Progenitor cell of endocrine pancreas (in vitro differentiated cells): ENCODE results near the gene ARHGAP10. TPM values are rescaled to one million over a fixed set of nuclear protein-coding genes. Genes with fewer than 3 reads are reported as not detected.
A peak's percentile ranks its signal among the peaks of the same experiment; 100 is the strongest.

Experiments
- DNase-seq: peaks from one replicate; pipeline ENCODE4 v3.0.0; 2021; ENCODE audit warnings: low spot score; ENCODE audit not compliant: unreplicated experiment
- H3K27ac Mint-ChIP-seq: 2 replicates; pipeline ENCODE4 v1.8.0; 2021; ENCODE audit warnings: mild to moderate bottlenecking, moderate library complexity, mixed read lengths
- H3K27me3 Mint-ChIP-seq: 2 replicates; pipeline ENCODE4 v1.8.0; 2021; ENCODE audit warnings: mixed read lengths
- H3K36me3 Mint-ChIP-seq: 2 replicates; pipeline ENCODE4 v1.8.0; 2022; ENCODE audit warnings: mixed read lengths; ENCODE audit not compliant: insufficient read depth
- H3K4me1 Mint-ChIP-seq: 2 replicates; pipeline ENCODE4 v1.8.0; 2021; ENCODE audit warnings: low read depth, mixed read lengths
- H3K4me3 Mint-ChIP-seq: 2 replicates; pipeline ENCODE4 v1.8.0; 2021; ENCODE audit warnings: low read depth, mild to moderate bottlenecking, moderate library complexity, mixed read lengths
- H3K9me3 Mint-ChIP-seq: 2 replicates; pipeline ENCODE4 v1.8.0; 2021; ENCODE audit warnings: low read depth, mixed read lengths
- CTCF ChIP-seq: fragments of 200-600 bp; sonication (generic); IDR thresholded peaks from one replicate; pipeline ENCODE4 v1.5.0; 2021; ENCODE audit warnings: antibody characterized with exemption, mild to moderate bottlenecking; ENCODE audit not compliant: unreplicated experiment
- total RNA-seq: library from RNA; stranded (reverse); gene quantifications from 2 replicates; pipeline ENCODE4 v1.2.1, GENCODE V29; 2021

Gene ARHGAP10
- total RNA-seq, 1 donor from 2014 or later: 11.0 TPM

GRCh38 chr4:147769386-147769785 is 37.5 kb downstream of the ARHGAP10 start:
- DNase-seq: no peak
- no peaks in the 10 kb centered on the region for H3K36me3 Mint-ChIP-seq
- no peak for TF ChIP-seq CTCF

GRCh38 chr4:147770831-147771230 is 38.9 kb downstream of the ARHGAP10 start:
- Mint-ChIP-seq H3K4me1 (peaks cover 21% of the 10 kb centered on the region), H3K36me3 (no peaks in the 10 kb centered on the region), H3K4me3 (no peak overlapping the region), H3K27me3 (no peaks in the 10 kb centered on the region), H3K9me3 (no peaks in the 10 kb centered on the region), H3K27ac (no peak overlapping the region)
- TF ChIP-seq CTCF: no peak
- DNase-seq: no peak

More at GRCh38 chr4:147769386-147769785, 37.5 kb downstream of the ARHGAP10 start:
- no peak overlapping the region for H3K27ac Mint-ChIP-seq
- H3K9me3 Mint-ChIP-seq: no peaks in the 10 kb centered on the region
- no peak overlapping the region for H3K4me3 Mint-ChIP-seq
- H3K4me1 Mint-ChIP-seq: peaks cover 10% of the 10 kb centered on the region
- no peaks in the 10 kb centered on the region for H3K27me3 Mint-ChIP-seq

- Mint-ChIP-seq H3K9me3 (no peaks in the 10 kb centered on the region), H3K4me3 (no peak overlapping the region), H3K27ac (peak overlapping the region; percentile 18), H3K4me1 (peaks cover 32% of the 10 kb centered on the region), H3K36me3 (no peaks in the 10 kb centered on the region), H3K27me3 (no peaks in the 10 kb centered on the region)
- no peak for TF ChIP-seq CTCF
- no peak for DNase-seq
These were observed 40.2 kb downstream of the ARHGAP10 start for GRCh38 chr4:147772056-147772455.

GRCh38 chr4:147772459-147772969 is 40.6 kb downstream of the ARHGAP10 start:
- Mint-ChIP-seq H3K27me3 (no peaks in the 10 kb centered on the region), H3K4me3 (no peak overlapping the region), H3K4me1 (peaks cover 32% of the 10 kb centered on the region), H3K27ac (peak overlapping the region; percentile 18), H3K9me3 (no peaks in the 10 kb centered on the region), H3K36me3 (no peaks in the 10 kb centered on the region)
- no peak for DNase-seq
- TF ChIP-seq CTCF: no peak

GRCh38 chr4:147773261-147774184 is 41.6 kb downstream of the ARHGAP10 start:
- H3K27me3 Mint-ChIP-seq: no peaks in the 10 kb centered on the region
- H3K4me3 Mint-ChIP-seq: no peak overlapping the region
- H3K36me3 Mint-ChIP-seq: no peaks in the 10 kb centered on the region
- no peak overlapping the region for H3K27ac Mint-ChIP-seq
- no peak for TF ChIP-seq CTCF
- H3K4me1 Mint-ChIP-seq: peaks cover 30% of the 10 kb centered on the region
- DNase-seq: no peak
- no peaks in the 10 kb centered on the region for H3K9me3 Mint-ChIP-seq
